Loucy (cell line): ENCODE results near the gene CEP57L1.

Experiments used
- CTCF ChIP-seq: fragments of 200-600 bp; sonication (generic); conservative IDR thresholded peaks from 2 replicates; pipeline ENCODE4 v1.5.1; 2014; ENCODE audit warnings: mild to moderate bottlenecking, antibody characterized with exemption, low read length
- EZH2phosphoT487 ChIP-seq: fragments of 200-600 bp; IDR thresholded peaks from 2 replicates; pipeline ENCODE4 v1.6.1; 2018; ENCODE audit warnings: antibody characterized with exemption, mild to moderate bottlenecking, moderate library complexity, borderline replicate concordance

DNA sequence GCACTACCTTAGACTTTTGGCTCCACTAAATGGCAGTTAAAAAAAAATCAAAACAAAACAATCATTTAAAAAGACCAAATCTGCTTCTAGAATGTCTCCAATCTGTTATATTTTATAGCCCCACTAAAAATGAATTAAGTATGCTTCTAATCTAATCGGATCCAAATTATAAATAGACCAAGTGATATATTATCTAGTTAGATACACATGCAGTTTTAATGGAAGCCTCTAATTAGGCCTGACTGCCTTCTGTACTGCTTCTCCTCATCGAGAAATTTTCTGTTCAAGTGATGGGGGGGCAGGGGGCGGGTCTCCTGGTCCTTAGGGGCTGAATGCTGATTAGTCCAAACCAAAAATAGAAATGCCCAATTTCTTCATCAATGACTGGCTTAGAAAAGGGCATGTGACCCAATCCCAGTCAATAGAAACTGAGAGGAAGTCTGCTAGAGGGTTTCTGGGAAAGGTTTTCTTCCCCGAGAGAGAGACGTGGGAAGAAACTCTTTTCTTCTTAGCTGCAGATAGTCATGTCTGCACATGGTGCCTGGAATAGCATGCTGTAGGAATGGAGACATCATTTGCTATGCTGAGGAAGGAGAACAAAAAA, 7.5 kb upstream of the CEP57L1 start:
- TF ChIP-seq CTCF (no peak), EZH2phosphoT487 (no peak)
